ENCODE measurements around the gene CDH2.

CDH2 gene

DNA sequence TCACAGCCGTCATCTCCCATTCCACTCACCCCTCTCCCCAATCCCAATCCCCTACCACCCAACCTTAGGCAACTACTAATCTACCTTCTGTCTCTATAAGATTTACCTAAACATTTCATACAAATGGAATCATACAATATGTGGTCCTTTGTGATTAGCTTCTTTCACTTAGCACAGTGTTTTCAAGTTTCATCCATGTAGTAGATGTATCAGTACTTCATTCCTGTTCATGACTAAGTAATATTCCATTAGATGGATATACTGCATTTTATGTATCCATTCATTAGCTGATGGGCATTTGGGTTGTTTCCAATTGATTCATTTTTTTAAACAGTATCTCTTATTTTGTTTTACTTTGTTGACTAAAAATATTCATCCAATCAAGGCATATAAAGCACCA, 109.6 kb downstream of the CDH2 start:
- TF ChIP-seq PPARA (CRISPR knock-in tag; IDR thresholded peaks at IDR 0.05; ENCODE audit: borderline replicate concordance): no peak
- no peak for TF ChIP-seq ZFP30 (CRISPR knock-in tag; IDR thresholded peaks at IDR 0.05)
- TF ChIP-seq, protein P1, sequence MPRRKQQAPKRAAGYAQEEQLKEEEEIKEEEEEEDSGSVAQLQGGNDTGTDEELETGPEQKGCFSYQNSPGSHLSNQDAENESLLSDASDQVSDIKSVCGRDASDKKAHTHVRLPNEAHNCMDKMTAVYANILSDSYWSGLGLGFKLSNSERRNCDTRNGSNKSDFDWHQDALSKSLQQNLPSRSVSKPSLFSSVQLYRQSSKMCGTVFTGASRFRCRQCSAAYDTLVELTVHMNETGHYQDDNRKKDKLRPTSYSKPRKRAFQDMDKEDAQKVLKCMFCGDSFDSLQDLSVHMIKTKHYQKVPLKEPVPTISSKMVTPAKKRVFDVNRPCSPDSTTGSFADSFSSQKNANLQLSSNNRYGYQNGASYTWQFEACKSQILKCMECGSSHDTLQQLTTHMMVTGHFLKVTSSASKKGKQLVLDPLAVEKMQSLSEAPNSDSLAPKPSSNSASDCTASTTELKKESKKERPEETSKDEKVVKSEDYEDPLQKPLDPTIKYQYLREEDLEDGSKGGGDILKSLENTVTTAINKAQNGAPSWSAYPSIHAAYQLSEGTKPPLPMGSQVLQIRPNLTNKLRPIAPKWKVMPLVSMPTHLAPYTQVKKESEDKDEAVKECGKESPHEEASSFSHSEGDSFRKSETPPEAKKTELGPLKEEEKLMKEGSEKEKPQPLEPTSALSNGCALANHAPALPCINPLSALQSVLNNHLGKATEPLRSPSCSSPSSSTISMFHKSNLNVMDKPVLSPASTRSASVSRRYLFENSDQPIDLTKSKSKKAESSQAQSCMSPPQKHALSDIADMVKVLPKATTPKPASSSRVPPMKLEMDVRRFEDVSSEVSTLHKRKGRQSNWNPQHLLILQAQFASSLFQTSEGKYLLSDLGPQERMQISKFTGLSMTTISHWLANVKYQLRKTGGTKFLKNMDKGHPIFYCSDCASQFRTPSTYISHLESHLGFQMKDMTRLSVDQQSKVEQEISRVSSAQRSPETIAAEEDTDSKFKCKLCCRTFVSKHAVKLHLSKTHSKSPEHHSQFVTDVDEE (CRISPR knock-in tag; IDR thresholded peaks at IDR 0.05): no peak
- TF ChIP-seq OSR1 (CRISPR knock-in tag; IDR thresholded peaks at IDR 0.05): no peak
- no peak for TF ChIP-seq GLIS3 (CRISPR knock-in tag; IDR thresholded peaks at IDR 0.05)
- TF ChIP-seq, protein P2, sequence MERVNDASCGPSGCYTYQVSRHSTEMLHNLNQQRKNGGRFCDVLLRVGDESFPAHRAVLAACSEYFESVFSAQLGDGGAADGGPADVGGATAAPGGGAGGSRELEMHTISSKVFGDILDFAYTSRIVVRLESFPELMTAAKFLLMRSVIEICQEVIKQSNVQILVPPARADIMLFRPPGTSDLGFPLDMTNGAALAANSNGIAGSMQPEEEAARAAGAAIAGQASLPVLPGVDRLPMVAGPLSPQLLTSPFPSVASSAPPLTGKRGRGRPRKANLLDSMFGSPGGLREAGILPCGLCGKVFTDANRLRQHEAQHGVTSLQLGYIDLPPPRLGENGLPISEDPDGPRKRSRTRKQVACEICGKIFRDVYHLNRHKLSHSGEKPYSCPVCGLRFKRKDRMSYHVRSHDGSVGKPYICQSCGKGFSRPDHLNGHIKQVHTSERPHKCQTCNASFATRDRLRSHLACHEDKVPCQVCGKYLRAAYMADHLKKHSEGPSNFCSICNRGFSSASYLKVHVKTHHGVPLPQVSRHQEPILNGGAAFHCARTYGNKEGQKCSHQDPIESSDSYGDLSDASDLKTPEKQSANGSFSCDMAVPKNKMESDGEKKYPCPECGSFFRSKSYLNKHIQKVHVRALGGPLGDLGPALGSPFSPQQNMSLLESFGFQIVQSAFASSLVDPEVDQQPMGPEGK (CRISPR knock-in tag; IDR thresholded peaks at IDR 0.05; ENCODE audit: borderline replicate concordance): no peak
- TF ChIP-seq ARNTL (CRISPR knock-in tag; IDR thresholded peaks at IDR 0.05; ENCODE audit: borderline replicate concordance, low read depth): no peak
- TF ChIP-seq ISL1 (CRISPR knock-in tag; IDR thresholded peaks at IDR 0.05): no peak
- TF ChIP-seq BACH2 (CRISPR knock-in tag; IDR thresholded peaks at IDR 0.05; ENCODE audit: borderline replicate concordance): no peak
- TF ChIP-seq, protein P3, sequence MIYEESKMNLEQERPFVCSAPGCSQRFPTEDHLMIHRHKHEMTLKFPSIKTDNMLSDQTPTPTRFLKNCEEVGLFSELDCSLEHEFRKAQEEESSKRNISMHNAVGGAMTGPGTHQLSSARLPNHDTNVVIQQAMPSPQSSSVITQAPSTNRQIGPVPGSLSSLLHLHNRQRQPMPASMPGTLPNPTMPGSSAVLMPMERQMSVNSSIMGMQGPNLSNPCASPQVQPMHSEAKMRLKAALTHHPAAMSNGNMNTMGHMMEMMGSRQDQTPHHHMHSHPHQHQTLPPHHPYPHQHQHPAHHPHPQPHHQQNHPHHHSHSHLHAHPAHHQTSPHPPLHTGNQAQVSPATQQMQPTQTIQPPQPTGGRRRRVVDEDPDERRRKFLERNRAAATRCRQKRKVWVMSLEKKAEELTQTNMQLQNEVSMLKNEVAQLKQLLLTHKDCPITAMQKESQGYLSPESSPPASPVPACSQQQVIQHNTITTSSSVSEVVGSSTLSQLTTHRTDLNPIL (CRISPR knock-in tag; IDR thresholded peaks at IDR 0.05; ENCODE audit: low read depth): no peak
- TF ChIP-seq CSDC2 (CRISPR knock-in tag; IDR thresholded peaks at IDR 0.05): no peak
- TF ChIP-seq ZFP3 (CRISPR knock-in tag; IDR thresholded peaks at IDR 0.05): no peak
- no peak for TF ChIP-seq ZNF70 (CRISPR knock-in tag; IDR thresholded peaks at IDR 0.05)
- TF ChIP-seq RARB (CRISPR knock-in tag; IDR thresholded peaks at IDR 0.05): no peak
- no peak for ATAC-seq

DNA sequence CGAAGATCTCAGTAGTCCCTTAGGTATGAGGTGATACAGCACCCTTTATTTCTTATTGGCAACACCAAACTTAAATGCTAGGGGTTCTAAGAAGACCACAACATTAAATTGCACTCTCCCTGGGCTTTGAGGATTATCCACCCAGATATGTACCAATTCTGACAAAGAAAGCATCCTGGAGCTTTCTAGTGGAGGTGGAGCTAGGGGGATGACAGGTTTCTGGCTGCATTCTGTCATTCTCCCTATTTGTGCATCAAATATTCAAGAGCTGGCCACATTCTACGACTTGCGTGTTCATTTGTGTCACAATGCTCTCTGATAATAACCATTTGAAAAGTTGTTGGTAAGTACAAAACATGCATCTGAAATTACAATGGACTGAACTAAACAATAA, 111.1 kb downstream of the CDH2 start:
- TF ChIP-seq OSR1 (CRISPR knock-in tag; IDR thresholded peaks at IDR 0.05) (no peak), ZNF565 (CRISPR knock-in tag; conservative IDR thresholded peaks at IDR 0.05; ENCODE audit: low read depth) (no peak)
- no peak; the same call in 1 of the 3 replicates for ATAC-seq

DNA sequence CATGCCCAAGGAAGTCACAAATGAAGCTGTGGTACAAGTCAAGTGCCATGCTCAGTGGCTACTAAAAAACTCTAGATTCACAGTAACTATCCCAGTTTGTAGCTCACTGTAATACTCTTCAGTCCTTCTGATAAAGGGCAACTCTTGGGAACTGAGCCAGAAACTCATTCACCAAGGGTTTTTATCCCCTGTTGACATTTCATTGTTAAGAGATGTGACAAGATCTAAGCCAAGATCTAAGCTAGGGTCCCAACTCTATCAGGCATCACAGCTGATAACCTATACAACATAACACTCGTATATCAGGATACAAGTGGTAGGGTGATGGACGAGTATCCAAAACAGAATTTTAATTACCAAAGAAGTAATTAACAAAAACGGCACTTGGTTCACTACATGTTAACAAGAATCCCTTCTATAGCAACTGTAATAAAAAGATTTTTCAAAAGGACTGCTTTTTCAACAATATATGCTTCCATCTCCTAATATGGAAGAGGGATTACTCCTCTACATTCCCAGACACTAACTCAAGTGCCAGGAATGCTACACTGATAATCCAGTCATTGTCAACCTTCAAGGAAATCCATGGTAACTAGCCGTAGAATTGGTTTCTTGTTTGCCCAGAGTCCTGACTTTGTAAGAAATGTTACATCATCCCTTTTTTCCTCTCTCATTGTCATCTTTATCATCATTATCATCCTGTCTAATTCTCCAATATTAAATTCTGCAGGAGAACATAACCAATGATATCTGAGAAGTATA, 111.7 kb downstream of the CDH2 start:
- peak; percentile 89 for ATAC-seq
- TF ChIP-seq, protein P2 (CRISPR knock-in tag; IDR thresholded peaks at IDR 0.05; ENCODE audit: borderline replicate concordance): no peak
- TF ChIP-seq ZC3H10 (CRISPR knock-in tag; IDR thresholded peaks at IDR 0.05) (no peak), TOX (CRISPR knock-in tag; IDR thresholded peaks at IDR 0.05; ENCODE audit: borderline replicate concordance) (no peak), ZNF565 (CRISPR knock-in tag; conservative IDR thresholded peaks at IDR 0.05; ENCODE audit: low read depth) (no peak)
- TF ChIP-seq, protein P3 (CRISPR knock-in tag; IDR thresholded peaks at IDR 0.05; ENCODE audit: low read depth): 0 out of 2 replicates have a peak, but pooled peaks have one; percentile 24
- TF ChIP-seq, protein P4, sequence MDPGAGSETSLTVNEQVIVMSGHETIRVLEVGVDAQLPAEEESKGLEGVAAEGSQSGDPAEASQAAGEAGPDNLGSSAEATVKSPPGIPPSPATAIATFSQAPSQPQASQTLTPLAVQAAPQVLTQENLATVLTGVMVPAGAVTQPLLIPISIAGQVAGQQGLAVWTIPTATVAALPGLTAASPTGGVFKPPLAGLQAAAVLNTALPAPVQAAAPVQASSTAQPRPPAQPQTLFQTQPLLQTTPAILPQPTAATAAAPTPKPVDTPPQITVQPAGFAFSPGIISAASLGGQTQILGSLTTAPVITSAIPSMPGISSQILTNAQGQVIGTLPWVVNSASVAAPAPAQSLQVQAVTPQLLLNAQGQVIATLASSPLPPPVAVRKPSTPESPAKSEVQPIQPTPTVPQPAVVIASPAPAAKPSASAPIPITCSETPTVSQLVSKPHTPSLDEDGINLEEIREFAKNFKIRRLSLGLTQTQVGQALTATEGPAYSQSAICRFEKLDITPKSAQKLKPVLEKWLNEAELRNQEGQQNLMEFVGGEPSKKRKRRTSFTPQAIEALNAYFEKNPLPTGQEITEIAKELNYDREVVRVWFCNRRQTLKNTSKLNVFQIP (CRISPR knock-in tag; IDR thresholded peaks at IDR 0.05; ENCODE audit: borderline replicate concordance, low read depth): no peak
